ENCODE measurements around the gene EPHA3.

- TF ChIP-seq, protein P1, sequence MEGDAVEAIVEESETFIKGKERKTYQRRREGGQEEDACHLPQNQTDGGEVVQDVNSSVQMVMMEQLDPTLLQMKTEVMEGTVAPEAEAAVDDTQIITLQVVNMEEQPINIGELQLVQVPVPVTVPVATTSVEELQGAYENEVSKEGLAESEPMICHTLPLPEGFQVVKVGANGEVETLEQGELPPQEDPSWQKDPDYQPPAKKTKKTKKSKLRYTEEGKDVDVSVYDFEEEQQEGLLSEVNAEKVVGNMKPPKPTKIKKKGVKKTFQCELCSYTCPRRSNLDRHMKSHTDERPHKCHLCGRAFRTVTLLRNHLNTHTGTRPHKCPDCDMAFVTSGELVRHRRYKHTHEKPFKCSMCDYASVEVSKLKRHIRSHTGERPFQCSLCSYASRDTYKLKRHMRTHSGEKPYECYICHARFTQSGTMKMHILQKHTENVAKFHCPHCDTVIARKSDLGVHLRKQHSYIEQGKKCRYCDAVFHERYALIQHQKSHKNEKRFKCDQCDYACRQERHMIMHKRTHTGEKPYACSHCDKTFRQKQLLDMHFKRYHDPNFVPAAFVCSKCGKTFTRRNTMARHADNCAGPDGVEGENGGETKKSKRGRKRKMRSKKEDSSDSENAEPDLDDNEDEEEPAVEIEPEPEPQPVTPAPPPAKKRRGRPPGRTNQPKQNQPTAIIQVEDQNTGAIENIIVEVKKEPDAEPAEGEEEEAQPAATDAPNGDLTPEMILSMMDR (IDR thresholded peaks at IDR 0.05; ENCODE audit: poor library complexity), result no peak
- TF ChIP-seq EZH2 (IDR thresholded peaks at IDR 0.05; ENCODE audit: borderline replicate concordance), result no peak
Observed at GRCh38 chr3:89104499-89104898, 2.9 kb upstream of the EPHA3 start.
